OCI-LY1 (cell line): ENCODE data around the gene KRTAP10-3.

Source experiments
- H2AFZ ChIP-seq: fragments of 200-600 bp; sonication (generic), shearing (Covaris generic); 2 replicates; pipeline ENCODE4 v1.6.0; 2014; ENCODE audit warnings: antibody characterized with exemption, mild to moderate bottlenecking, low read length
- H3F3A ChIP-seq: fragments of 200-600 bp; sonication (generic), shearing (Covaris generic); 2 replicates; pipeline ENCODE4 v1.6.0; 2014; ENCODE audit warnings: mild to moderate bottlenecking, antibody characterized with exemption, low read length, moderate library complexity; ENCODE audit not compliant: insufficient read depth
- H3K27ac ChIP-seq: fragments of 200-600 bp; sonication (generic); 2 replicates; pipeline ENCODE4 v1.5.1; 2014; ENCODE audit warnings: low read length, mixed run types, mild to moderate bottlenecking, low read depth; ENCODE audit not compliant: poor library complexity, severe bottlenecking
- H3K27me3 ChIP-seq: fragments of 200-600 bp; sonication (generic); 2 replicates; pipeline ENCODE4 v1.6.0; 2014; ENCODE audit warnings: antibody characterized with exemption, mild to moderate bottlenecking, low read length, moderate library complexity; ENCODE audit not compliant: insufficient read depth
- H3K36me3 ChIP-seq: fragments of 200-600 bp; sonication (generic); 2 replicates; pipeline ENCODE4 v1.6.1; 2014; ENCODE audit warnings: mild to moderate bottlenecking, antibody characterized with exemption, low read length, moderate library complexity, mixed read lengths; ENCODE audit not compliant: insufficient read depth
- H3K4me1 ChIP-seq: fragments of 200-600 bp; sonication (generic); 2 replicates; pipeline ENCODE4 v1.5.1; 2014; ENCODE audit warnings: mild to moderate bottlenecking, low read length, moderate library complexity; ENCODE audit not compliant: insufficient read depth, severe bottlenecking
- H3K4me2 ChIP-seq: fragments of 200-600 bp; sonication (generic), shearing (Covaris generic); 2 replicates; pipeline ENCODE4 v1.6.1; 2014; ENCODE audit warnings: low read length
- H3K4me3 ChIP-seq: fragments of 200-600 bp; sonication (generic); 2 replicates; pipeline ENCODE4 v1.5.1; 2014; ENCODE audit warnings: low read length, low read depth, mild to moderate bottlenecking, mixed read lengths; ENCODE audit not compliant: poor library complexity, severe bottlenecking
- H3K79me2 ChIP-seq: fragments of 200-600 bp; shearing (Covaris generic); 2 replicates; pipeline ENCODE4 v1.6.1; 2016; ENCODE audit warnings: mixed run types, low read length, mixed read lengths; ENCODE audit not compliant: insufficient read depth
- H3K9ac ChIP-seq: fragments of 200-600 bp; sonication (generic), shearing (Covaris generic); 2 replicates; pipeline ENCODE4 v1.6.1; 2014; ENCODE audit warnings: mild to moderate bottlenecking, low read length, mixed read lengths
- H3K9me2 ChIP-seq: fragments of 200-600 bp; sonication (generic), shearing (Covaris generic); 2 replicates; pipeline ENCODE4 v1.6.1; 2014; ENCODE audit warnings: low read depth, mild to moderate bottlenecking, low read length, mixed read lengths
- H3K9me3 ChIP-seq: fragments of 200-600 bp; shearing (Covaris generic); 2 replicates; pipeline ENCODE4 v1.6.1; 2014; ENCODE audit warnings: low read length, mixed read lengths
- H4K20me1 ChIP-seq: fragments of 200-600 bp; sonication (generic), shearing (Covaris generic); 2 replicates; pipeline ENCODE4 v1.6.0; 2016; ENCODE audit warnings: mild to moderate bottlenecking, low read length; ENCODE audit not compliant: insufficient read depth
- CTCF ChIP-seq: fragments of 200-600 bp; sonication (generic), shearing (Covaris generic); IDR thresholded peaks from 2 replicates; pipeline ENCODE4 v1.5.1; 2017; ENCODE audit warnings: mild to moderate bottlenecking, antibody characterized with exemption, low read length, moderate library complexity, mixed read lengths
- EZH2 ChIP-seq: fragments of 200-600 bp; sonication (generic), shearing (Covaris generic); IDR thresholded peaks from 2 replicates; pipeline ENCODE4 v1.8.0; 2017; ENCODE audit warnings: borderline replicate concordance, mixed run types, mild to moderate bottlenecking, antibody characterized with exemption, low read length, moderate library complexity, mixed read lengths

The KRTAP10-3 gene

GRCh38 chr21:44579056-44579832 lies 20.6 kb upstream of the KRTAP10-3 start:
- H3F3A ChIP-seq = no peaks in the 10 kb centered on the region
- H3K79me2 ChIP-seq = no peaks in the 10 kb centered on the region
- H2AFZ ChIP-seq = no peak overlapping the region
- H3K9me3 ChIP-seq = peaks cover 4% of the 10 kb centered on the region; the same call in 1 of the 2 replicates
- H3K27ac ChIP-seq = no peak overlapping the region
- H3K4me2 ChIP-seq = no peak overlapping the region
- H3K27me3 ChIP-seq = no peaks in the 10 kb centered on the region; the same call in 1 of the 2 replicates
- no peaks in the 10 kb centered on the region; the same call in 1 of the 2 replicates for H3K36me3 ChIP-seq
- H3K9ac ChIP-seq = no peak overlapping the region
- no peaks in the 10 kb centered on the region for H4K20me1 ChIP-seq
- TF ChIP-seq EZH2 (no peak), CTCF (no peak)
- no peaks in the 10 kb centered on the region for H3K9me2 ChIP-seq
- no peak overlapping the region for H3K4me3 ChIP-seq
- H3K4me1 ChIP-seq = no peaks in the 10 kb centered on the region

GRCh38 chr21:44578371-44579055 lies 19.9 kb upstream of the KRTAP10-3 start:
- no peak overlapping the region for H3K9ac ChIP-seq
- H3F3A ChIP-seq = no peaks in the 10 kb centered on the region
- no peaks in the 10 kb centered on the region for H4K20me1 ChIP-seq
- no peaks in the 10 kb centered on the region; the same call in 1 of the 2 replicates for H3K27me3 ChIP-seq
- TF ChIP-seq EZH2 (no peak), CTCF (no peak)
- no peaks in the 10 kb centered on the region for H3K4me1 ChIP-seq
- H3K4me2 ChIP-seq = no peak overlapping the region
- H2AFZ ChIP-seq = no peak overlapping the region
- H3K9me3 ChIP-seq = peaks cover 4% of the 10 kb centered on the region; the same call in 1 of the 2 replicates
- no peaks in the 10 kb centered on the region for H3K79me2 ChIP-seq
- no peak overlapping the region for H3K4me3 ChIP-seq
- H3K36me3 ChIP-seq = no peaks in the 10 kb centered on the region; the same call in 1 of the 2 replicates
- H3K9me2 ChIP-seq = no peaks in the 10 kb centered on the region
- no peak overlapping the region for H3K27ac ChIP-seq

GRCh38 chr21:44576025-44576420 lies 17.4 kb upstream of the KRTAP10-3 start:
- Histone ChIP-seq H3K4me2 (no peak overlapping the region), H2AFZ (no peak overlapping the region), H4K20me1 (no peaks in the 10 kb centered on the region), H3F3A (no peaks in the 10 kb centered on the region), H3K9ac (no peak overlapping the region), H3K4me3 (no peak overlapping the region), H3K9me2 (no peaks in the 10 kb centered on the region), H3K36me3 (no peaks in the 10 kb centered on the region; the same call in 1 of the 2 replicates), H3K79me2 (no peaks in the 10 kb centered on the region), H3K27ac (no peak overlapping the region), H3K4me1 (no peaks in the 10 kb centered on the region), H3K27me3 (no peaks in the 10 kb centered on the region; the same call in 1 of the 2 replicates), H3K9me3 (peaks cover 4% of the 10 kb centered on the region; the same call in 1 of the 2 replicates)
- TF ChIP-seq EZH2 (no peak), CTCF (no peak)
